H1 (cell line): ENCODE measurements around the gene TP63. TPM values are rescaled to one million over a fixed set of nuclear protein-coding genes. Genes with fewer than 3 reads are reported as not detected.

Experiments used
- CTCF ChIA-PET: fragments of 300-600 bp; sonication (Branson Sonifier 250); formaldehyde crosslinking; loops from one replicate; lab custom pipeline; 2021; ENCODE audit not compliant: partially characterized antibody; lab: Charles Lee
- POLR2A ChIA-PET: fragments of 300-600 bp; sonication (Branson Sonifier 250); formaldehyde crosslinking; loops from one replicate; lab custom pipeline; 2021; ENCODE audit warnings: inconsistent platforms; ENCODE audit not compliant: partially characterized antibody; lab: Charles Lee
- DNase-seq, 2 experiments: peaks; one replicate each; pipeline versions ENCODE4 v3.0.0 to v3.0.0-alpha.2; 2010 to 2022; ENCODE audit warnings: low spot score in 2 of 2, low read depth in 1 of 2, mixed read lengths in 1 of 2
- FAIRE-seq: peaks from 2 replicates; lab custom pipeline; 2011; peaks lifted over from hg19 to GRCh38; lab: Jason Lieb, UNC
- H2AFZ ChIP-seq: 2 replicates; pipeline ENCODE4 v1.8.1; 2012; ENCODE audit warnings: low read length, inconsistent platforms
- H2AK5ac ChIP-seq: 2 replicates; pipeline ENCODE4 v1.6.1; 2013; ENCODE audit warnings: low read depth, low read length
- H2BK120ac ChIP-seq: replicated peaks from 2 replicates; pipeline ENCODE3; 2013; ENCODE audit warnings: low read depth, low read length, inconsistent platforms
- H2BK12ac ChIP-seq: 2 replicates; pipeline ENCODE4 v1.6.1; 2013; ENCODE audit warnings: low read depth, low read length
- H2BK15ac ChIP-seq: 2 replicates; pipeline ENCODE4 v1.6.1; 2013; ENCODE audit warnings: low read length
- H2BK20ac ChIP-seq: 2 replicates; pipeline ENCODE4 v1.6.1; 2013; ENCODE audit warnings: low read length
- H2BK5ac ChIP-seq: 2 replicates; pipeline ENCODE4 v1.6.1; 2013; ENCODE audit warnings: low read depth, low read length
- H3K14ac ChIP-seq: 2 replicates; pipeline ENCODE4 v1.6.1; 2013; ENCODE audit warnings: inconsistent platforms; ENCODE audit not compliant: insufficient read length
- H3K18ac ChIP-seq: 2 replicates; pipeline ENCODE4 v1.6.1; 2013; ENCODE audit warnings: low read length; ENCODE audit errors: extremely low read depth
- H3K23ac ChIP-seq: 2 replicates; pipeline ENCODE4 v1.6.1; 2013; ENCODE audit warnings: inconsistent platforms; ENCODE audit not compliant: insufficient read length
- H3K23me2 ChIP-seq: 2 replicates; pipeline ENCODE4 v1.6.1; 2013; ENCODE audit warnings: low read depth, low read length
- H3K27ac ChIP-seq: 2 replicates; pipeline ENCODE4 v1.6.1; 2011; ENCODE audit warnings: low read depth, low read length, inconsistent platforms
- H3K27me3 ChIP-seq, 4 experiments: replicated peaks in 1 of 4; 1 replicate in 1 of 4; 2 replicates in 3 of 4; pipeline versions ENCODE4 v1.6.1 to v1.8.1; 2011 to 2013; ENCODE audit warnings: low read length in 3 of 4, mild to moderate bottlenecking in 3 of 4, inconsistent platforms in 2 of 4, mixed read lengths in 2 of 4, moderate library complexity in 1 of 4; ENCODE audit not compliant: control insufficient read depth in 3 of 4, insufficient read depth in 3 of 4; ENCODE audit errors: extremely low read depth in 1 of 4
- H3K36me3 ChIP-seq, 4 experiments: 2 replicates each; pipeline versions ENCODE4 v1.6.1 to v1.8.1; 2011 to 2013; ENCODE audit warnings: mild to moderate bottlenecking in 4 of 4, low read length in 3 of 4, moderate library complexity in 2 of 4, control low read depth in 1 of 4, inconsistent platforms in 1 of 4; ENCODE audit not compliant: insufficient read depth in 4 of 4, control insufficient read depth in 2 of 4
- H3K4ac ChIP-seq: replicated peaks from 2 replicates; pipeline ENCODE3; 2013; ENCODE audit warnings: low read length, low read depth, mixed read lengths, inconsistent platforms; ENCODE audit not compliant: insufficient read length
- H3K4me1 ChIP-seq, 4 experiments: replicated peaks in 1 of 4; 1 replicate in 1 of 4; 2 replicates in 3 of 4; pipeline versions ENCODE4 v1.6.1 to v1.8.1; 2011 to 2013; ENCODE audit warnings: low read length in 3 of 4, inconsistent platforms in 2 of 4, mixed read lengths in 1 of 4; ENCODE audit not compliant: insufficient read depth in 4 of 4, control insufficient read depth in 3 of 4
- H3K4me2 ChIP-seq, 2 experiments: 2 replicates each; pipeline versions ENCODE4 v1.6.1 to v1.8.1; 2011 to 2013; ENCODE audit warnings: low read depth in 2 of 2, low read length in 2 of 2, control low read depth in 1 of 2, inconsistent platforms in 1 of 2, mild to moderate bottlenecking in 1 of 2; ENCODE audit not compliant: insufficient read depth in 1 of 2
- H3K4me3 ChIP-seq, 4 experiments: fragments of 200-600, 300-600 bp in 1 of 4; sonication (generic), shearing (Covaris generic), sonication (Bioruptor Twin) in 1 of 4; 2 replicates each; pipeline versions ENCODE4 v1.5.1 to v1.8.1; 2011 to 2016; ENCODE audit warnings: low read length in 4 of 4, low read depth in 3 of 4, control low read depth in 2 of 4, inconsistent platforms in 2 of 4, mild to moderate bottlenecking in 2 of 4, mixed read lengths in 1 of 4, moderate library complexity in 1 of 4; ENCODE audit not compliant: insufficient read depth in 2 of 4; ENCODE audit errors: extremely low read depth in 1 of 4
- H3K56ac ChIP-seq: replicated peaks from 2 replicates; pipeline ENCODE3; 2013; ENCODE audit warnings: low read depth, mild to moderate bottlenecking, mixed read lengths, low read length, inconsistent platforms; ENCODE audit not compliant: insufficient read length
- H3K79me1 ChIP-seq: 2 replicates; pipeline ENCODE4 v1.6.1; 2013; ENCODE audit warnings: low read depth, low read length, control low read depth
- H3K79me2 ChIP-seq, 2 experiments: 2 replicates each; pipeline versions ENCODE4 v1.6.1 to v1.8.1; 2012 to 2013; ENCODE audit warnings: low read length in 2 of 2, mild to moderate bottlenecking in 2 of 2, inconsistent platforms in 1 of 2; ENCODE audit not compliant: insufficient read depth in 2 of 2, control insufficient read depth in 1 of 2
- H3K9ac ChIP-seq, 4 experiments: replicated peaks in 1 of 4; 1 replicate in 1 of 4; 2 replicates in 3 of 4; pipeline versions ENCODE4 v1.6.1 to v1.8.1; 2011 to 2013; ENCODE audit warnings: low read depth in 3 of 4, low read length in 3 of 4, control low read depth in 2 of 4, mild to moderate bottlenecking in 2 of 4, moderate library complexity in 2 of 4, inconsistent platforms in 1 of 4; ENCODE audit errors: extremely low read depth in 1 of 4
- H3K9me3 ChIP-seq, 2 experiments: 2 replicates each; pipeline versions ENCODE4 v1.6.1 to v1.8.1; 2012 to 2013; ENCODE audit warnings: mild to moderate bottlenecking in 2 of 2, moderate library complexity in 2 of 2, control low read depth in 1 of 2, inconsistent platforms in 1 of 2, low read depth in 1 of 2, low read length in 1 of 2, mixed read lengths in 1 of 2; ENCODE audit not compliant: insufficient read depth in 2 of 2
- H4K20me1 ChIP-seq, 2 experiments: replicated peaks in 1 of 2; 2 replicates each; pipeline versions ENCODE3 to v1.8.1; 2011 to 2013; ENCODE audit warnings: inconsistent platforms in 2 of 2, low read length in 2 of 2, mild to moderate bottlenecking in 1 of 2; ENCODE audit not compliant: insufficient read depth in 2 of 2, control insufficient read depth in 1 of 2
- H4K5ac ChIP-seq: 2 replicates; pipeline ENCODE4 v1.6.1; 2013; ENCODE audit warnings: low read length, low read depth, mixed read lengths, inconsistent platforms; ENCODE audit not compliant: insufficient read length
- H4K8ac ChIP-seq: 2 replicates; pipeline ENCODE4 v1.8.0; 2013; ENCODE audit warnings: mild to moderate bottlenecking, moderate library complexity, low read length, inconsistent platforms; ENCODE audit not compliant: insufficient read depth; ENCODE audit errors: extremely low read depth
- H4K91ac ChIP-seq: replicated peaks from 2 replicates; pipeline ENCODE3; 2013; ENCODE audit warnings: low read length, mixed read lengths, inconsistent platforms; ENCODE audit not compliant: insufficient read length
- ATF2 ChIP-seq: IDR thresholded peaks from 2 replicates; pipeline ENCODE4 v1.6.1; 2012; ENCODE audit warnings: low read length, inconsistent platforms
- CHD1 ChIP-seq: IDR thresholded peaks from 2 replicates; pipeline ENCODE4 v1.6.1; 2012; ENCODE audit warnings: low read depth, low read length, improper control_type of control experiment
- GABPA ChIP-seq: IDR thresholded peaks from 2 replicates; pipeline ENCODE4 v1.6.1; 2011; ENCODE audit warnings: mild to moderate bottlenecking, low read length, moderate library complexity, borderline replicate concordance; ENCODE audit not compliant: insufficient read depth
- GTF2F1 ChIP-seq: IDR thresholded peaks from 2 replicates; pipeline ENCODE4 v1.6.1; 2012; ENCODE audit warnings: low read depth, low read length, improper control_type of control experiment, borderline replicate concordance
- RNF2 ChIP-seq: fragments of 200-900, 300-1000 bp; sonication (generic); IDR thresholded peaks from 2 replicates; pipeline ENCODE4 v1.7.1; 2016; ENCODE audit warnings: borderline replicate concordance, low read depth, mild to moderate bottlenecking, antibody characterized with exemption, low read length; ENCODE audit not compliant: poor library complexity, severe bottlenecking; ENCODE audit errors: missing control alignments
- SAP30 ChIP-seq: fragments of 300-600 bp; sonication (generic); IDR thresholded peaks from 2 replicates; pipeline ENCODE4 v1.7.1; 2012; ENCODE audit warnings: low read length, moderate library complexity, mild to moderate bottlenecking, inconsistent platforms; ENCODE audit not compliant: insufficient read depth, insufficient replicate concordance
- SIN3A ChIP-seq, 2 experiments: IDR thresholded peaks in 1 of 2; conservative IDR thresholded peaks in 1 of 2; 2 replicates each; pipeline ENCODE4 v1.6.1; 2011 to 2012; ENCODE audit warnings: low read length in 2 of 2, improper control_type of control experiment in 1 of 2, low read depth in 1 of 2, mild to moderate bottlenecking in 1 of 2
- SRF ChIP-seq: IDR thresholded peaks from 2 replicates; pipeline ENCODE4 v1.6.1; 2011; ENCODE audit warnings: mild to moderate bottlenecking, low read depth, low read length, moderate library complexity
- TAF1 ChIP-seq: IDR thresholded peaks from 2 replicates; pipeline ENCODE4 v1.6.1; 2011; ENCODE audit warnings: mild to moderate bottlenecking, low read depth, low read length
- WGBS, 2 experiments: shearing (Covaris generic) in 1 of 2; methylation state at CpG; one replicate each; pipeline versions ENCODE4 v1.1.6 to v1.1.7; 2013 to 2015; ENCODE audit warnings: low lambda C conversion rate in 2 of 2, mixed read lengths in 2 of 2, inconsistent platforms in 1 of 2, low coverage in 1 of 2, missing lambda C conversion rate in 1 of 2; ENCODE audit not compliant: insufficient replicate concordance in 2 of 2, insufficient coverage in 1 of 2, insufficient read length in 1 of 2; ENCODE audit errors: extremely low coverage in 1 of 2, missing lambda C conversion rate in 1 of 2; 5-methylcytosine and 5-hydroxymethylcytosine counted together
- polyA plus RNA-seq, 7 experiments: library from polyadenylated mRNA; depleted of rRNA in 3 of 7; stranded (reverse) in 5 of 7; unstranded in 2 of 7; fragments of >200 nt in 5 of 7; fragments of 200-250 nt in 2 of 7; gene quantifications; 1 replicate in 5 of 7; 2 replicates in 1 of 7; 4 replicates in 1 of 7; pipeline versions ENCODE4 v1.2.1 to v1.2.3, GENCODE V29; 2011 to 2013; ENCODE audit warnings: missing spikeins in 2 of 7, mixed read lengths in 2 of 7
- total RNA-seq: library from RNA; stranded (reverse); fragmentation: NEBNext Ultra II Directional; extraction: Animal tissue kit (Norgen Biotek cat#: 25700); gene quantifications from 2 replicates; pipeline ENCODE4 v1.2.1, GENCODE V29; 2021

TP63 gene
- total and polyA plus RNA-seq, 2 of the 8 experiments (the other 6 are each of a cell fraction or from before 2014, with no cell fraction given), result not detected

GRCh38 chr3:189827108-189827507 is 195.9 kb downstream of the TP63 start:
- Histone ChIP-seq H2BK5ac (no peak overlapping the region), H4K5ac (no peak overlapping the region), H3K4me2 (no peak overlapping the region), H3K79me2 (no peaks in the 10 kb centered on the region), H3K79me1 (no peaks in the 10 kb centered on the region), H3K56ac (no peak overlapping the region), H3K23me2 (no peaks in the 10 kb centered on the region), H3K9ac (no peak overlapping the region), H3K4me1 (no peaks in the 10 kb centered on the region), H3K18ac (no peak overlapping the region), H3K9me3 (no peaks in the 10 kb centered on the region), H2BK20ac (no peak overlapping the region), H2AK5ac (no peak overlapping the region), H4K8ac (no peak overlapping the region), H2BK120ac (no peak overlapping the region), H2BK12ac (no peak overlapping the region), H2AFZ (no peak overlapping the region), H3K27ac (no peak overlapping the region), H3K4me3 (no peak overlapping the region), H3K27me3 (no peaks in the 10 kb centered on the region), H2BK15ac (no peak overlapping the region), H3K36me3 (no peaks in the 10 kb centered on the region), H3K23ac (no peak overlapping the region), H4K91ac (no peak overlapping the region), H3K14ac (no peak overlapping the region), H3K4ac (no peak overlapping the region), H4K20me1 (no peaks in the 10 kb centered on the region)
- ChIA-PET POLR2A (no interaction called here), CTCF (interaction anchor here (0.8 to 1.5 kb wide), 2 partner anchors 40 to 121 kb away, joined by 3 to 4 read pairs; no protein-coding TSS in a partner anchor)
- DNase-seq (no peak), FAIRE-seq (no peak)
- no peak for TF ChIP-seq ATF2
- TF ChIP-seq SAP30, result no peak
- no peak for TF ChIP-seq SRF
- no peak for TF ChIP-seq TAF1
- TF ChIP-seq GTF2F1, result no peak
- TF ChIP-seq RNF2, result no peak
- no peak for TF ChIP-seq CHD1
- no peak for TF ChIP-seq GABPA
- no peak for TF ChIP-seq SIN3A (conservative IDR thresholded peaks at IDR 0.05 in 1 of 2, IDR thresholded peaks at IDR 0.05 in 1 of 2; ENCODE audit: low read depth in 1 of 2, low read length in 2 of 2)
- WGBS, 2 experiments, result 91% methylated on average over 1 of the region's 1 CpG; no CpG with 5 or more reads in 1 of the 2 experiments
